ENCODE data around the gene TMEM26.

DNA sequence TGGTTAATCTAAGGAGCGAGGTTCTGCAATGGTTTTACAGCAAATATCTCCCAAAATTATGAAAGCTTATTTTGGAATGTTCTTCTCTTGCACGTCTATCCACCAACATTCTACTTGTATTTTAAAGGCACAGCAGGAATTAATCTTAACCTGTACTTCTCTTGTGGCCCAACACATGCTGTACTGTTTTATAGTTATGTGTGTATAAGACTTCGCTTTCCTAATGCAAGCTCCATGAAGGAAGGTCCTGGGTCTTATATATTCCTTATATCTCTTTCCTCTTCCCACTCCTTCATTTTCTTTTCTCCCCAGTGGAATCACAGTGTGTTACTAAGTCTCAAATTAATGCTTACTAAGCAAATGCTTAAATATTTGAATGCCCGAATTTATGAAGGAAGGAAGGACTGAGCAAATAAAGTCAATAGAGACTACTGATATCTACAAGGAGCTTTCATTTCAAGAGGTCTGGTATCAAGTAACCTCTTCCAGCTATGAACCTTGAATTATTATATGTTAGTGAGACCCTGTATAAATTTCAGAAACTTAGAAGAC is 14.0 kb downstream of the TMEM26 start:
- TF ChIP-seq MATR3 (CRISPR knock-in tag; IDR thresholded peaks at IDR 0.05) (no peak), FOSL2 (CRISPR knock-in tag; IDR thresholded peaks at IDR 0.05) (no peak)
